GOT3 (cell line): ENCODE data around the gene PSAP.
"Not testable (repeated sequence)": the region's sequence is repeated elsewhere in the genome, so short reads cannot be mapped to it uniquely, and the experiment has no call there.

Experiments used
- DNase-seq: peaks from one replicate; lab custom pipeline; 2025; ENCODE audit warnings: mixed read lengths; lab: John Stamatoyannopoulos, UW

Gene PSAP

DNA sequence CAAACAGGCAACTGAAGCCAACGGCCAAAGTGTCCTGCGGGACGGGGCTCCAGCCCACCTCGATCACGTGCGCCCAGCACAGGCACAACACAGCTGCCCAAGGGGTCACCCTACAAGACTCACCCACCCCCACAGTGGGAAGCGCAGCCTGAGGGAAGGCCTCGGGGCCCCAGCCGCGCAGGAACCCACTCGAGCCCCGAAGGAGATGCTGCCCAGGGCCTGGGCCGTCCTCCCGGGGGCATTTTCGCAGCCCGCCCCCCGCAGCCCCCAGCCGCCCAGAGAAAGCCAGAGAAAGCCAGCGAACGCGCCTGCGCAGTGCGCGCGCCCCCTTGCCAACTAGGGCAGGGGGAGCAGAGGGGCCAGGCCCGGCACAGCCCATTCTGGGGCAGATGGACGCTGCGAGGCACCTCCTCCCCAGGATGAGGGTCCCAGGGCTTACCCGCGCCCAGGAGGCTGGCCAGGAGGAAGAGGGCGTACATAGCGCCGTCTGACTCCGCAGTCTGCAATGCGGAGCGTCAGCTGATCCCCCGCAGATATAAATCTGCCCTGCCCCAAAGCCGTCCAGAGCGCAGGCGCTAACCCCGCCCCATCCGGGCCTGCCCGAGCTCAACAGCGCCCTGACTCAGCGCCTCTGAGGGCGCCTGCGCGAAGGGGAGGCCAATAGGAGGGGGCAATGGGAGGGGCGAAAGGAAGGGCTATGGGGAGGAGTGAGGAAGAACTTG is at the start of gene PSAP:
Gene PSAP, minus strand, starts transcription at position 509 of the 722 bp plus-strand sequence. Its CDS starts 30 bp downstream, at position 479.
- peak; percentile 96 for DNase-seq

DNA sequence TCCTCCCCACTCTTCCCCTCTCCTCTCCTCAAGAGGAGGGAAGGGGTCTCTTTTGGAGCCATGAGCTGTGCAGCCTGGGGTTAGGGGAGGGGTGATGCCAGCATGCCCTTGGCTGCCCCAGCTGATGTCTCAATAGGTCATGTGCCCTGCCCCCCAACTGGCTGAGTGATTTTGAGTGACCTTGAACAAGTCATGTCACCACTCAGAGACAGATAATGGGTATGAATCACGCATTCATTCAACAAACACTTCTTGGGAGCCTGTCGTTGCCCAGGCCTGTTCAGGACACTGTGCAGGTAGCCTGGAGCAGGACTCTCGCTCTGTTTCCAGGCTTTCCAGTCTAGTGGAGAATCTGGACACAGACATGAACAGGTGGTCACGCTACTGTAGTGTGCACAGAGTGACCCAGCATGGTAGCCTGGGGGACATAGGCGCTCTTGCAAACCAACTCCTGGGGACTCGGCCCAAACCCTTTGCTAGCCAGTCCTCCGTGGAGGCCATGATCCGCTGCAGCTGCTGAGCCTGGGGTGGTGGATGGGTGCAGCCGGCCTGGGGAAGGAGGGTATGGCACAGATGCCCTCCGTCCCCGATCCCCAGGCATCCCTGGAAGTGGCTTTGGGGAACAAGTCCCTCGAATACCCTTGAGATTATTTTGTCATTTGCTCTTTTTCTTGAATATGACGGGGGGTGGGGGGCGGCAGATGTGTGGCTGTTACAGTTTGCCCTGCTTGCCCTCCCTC is 49.6 kb upstream of the PSAP start:
- DNase-seq = no peak

DNA sequence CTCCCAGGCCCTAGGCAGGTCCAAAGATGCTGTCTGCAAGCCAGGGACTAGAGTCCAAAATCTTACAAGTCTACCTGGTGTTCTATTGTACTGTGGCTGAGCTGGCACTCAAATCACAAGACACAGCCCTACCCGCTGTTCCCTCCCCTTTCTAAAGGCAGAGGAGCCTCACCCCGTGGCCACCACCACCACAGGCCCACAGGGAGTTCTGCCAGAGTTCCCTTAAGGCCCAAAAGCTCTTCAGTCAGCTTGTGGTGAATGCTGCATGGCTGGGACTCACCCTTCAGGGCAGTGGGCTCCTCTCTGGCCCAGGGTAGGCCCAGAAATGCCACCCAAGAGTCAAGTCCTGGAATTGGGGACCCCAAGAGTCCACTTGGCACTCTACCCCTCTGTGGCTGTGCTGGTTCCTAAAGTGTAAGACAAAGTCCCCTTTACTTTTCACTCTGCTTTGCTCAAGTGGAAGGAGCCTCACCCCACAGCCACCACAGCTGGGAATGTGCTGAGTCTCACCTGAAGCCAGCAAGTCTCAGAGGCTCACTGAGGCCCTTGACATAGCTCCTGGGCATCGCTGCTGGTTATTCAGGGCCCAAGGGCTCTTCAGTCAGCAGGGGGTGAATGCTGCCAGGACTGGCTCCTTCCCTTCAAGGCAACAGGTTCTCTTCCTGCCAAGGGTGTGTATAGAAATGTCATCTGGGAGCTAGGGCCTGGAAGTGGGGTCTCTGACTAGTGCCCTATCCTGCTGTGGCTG is 48.8 kb upstream of the PSAP start:
- DNase-seq = no peak

GRCh38 chr10:71898346-71898745 is 47.3 kb upstream of the PSAP start:
- not testable (repeated sequence) for DNase-seq

DNA sequence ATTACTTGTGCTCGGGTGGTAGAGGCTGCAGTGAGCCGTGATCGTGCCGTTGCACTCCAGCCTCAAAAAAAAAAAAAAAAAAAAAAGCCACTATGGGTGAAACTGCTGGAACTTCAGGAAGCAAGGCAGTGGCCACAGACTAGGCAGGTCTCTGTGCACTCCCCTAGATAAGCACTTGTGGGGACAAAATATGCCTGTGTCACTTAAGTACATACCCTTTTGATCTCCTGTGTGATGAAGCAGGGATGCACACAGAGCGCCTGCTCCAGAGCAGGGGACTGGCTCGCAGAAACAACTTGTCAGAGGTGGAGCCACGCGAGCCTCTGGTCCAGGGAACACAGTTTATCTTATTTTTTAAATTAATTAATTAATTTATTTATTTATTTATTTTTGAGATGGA is 42.9 kb upstream of the PSAP start:
- no peak for DNase-seq

DNA sequence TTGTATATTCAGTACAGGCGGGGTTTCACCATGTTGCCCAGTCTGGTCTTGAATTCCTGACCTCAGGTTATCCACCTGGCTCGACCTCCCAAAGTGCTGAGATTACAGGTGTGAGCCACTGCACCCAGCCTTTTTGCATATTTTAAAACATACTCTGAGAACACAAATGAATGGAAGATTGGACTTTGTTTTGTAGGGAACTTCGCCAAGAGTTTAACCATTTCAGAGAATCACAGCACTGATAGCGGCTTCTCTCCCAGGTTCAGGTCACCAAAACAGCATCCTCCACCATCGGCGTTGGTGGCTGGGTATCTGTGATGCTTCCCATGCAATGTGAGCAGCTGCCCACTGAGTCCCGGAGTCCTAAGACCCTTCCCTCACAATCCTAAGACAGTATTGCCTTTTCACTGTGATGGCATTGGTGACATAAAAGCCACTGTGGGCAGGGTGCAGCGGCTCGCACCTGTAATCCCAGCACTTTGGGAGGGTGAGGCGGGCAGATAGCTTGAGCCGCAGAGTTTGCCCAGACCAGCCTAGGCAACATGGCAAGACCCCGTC is 42.3 kb upstream of the PSAP start:
- no peak for DNase-seq

GRCh38 chr10:71891437-71891836 is 40.4 kb upstream of the PSAP start:
- no peak for DNase-seq

DNA sequence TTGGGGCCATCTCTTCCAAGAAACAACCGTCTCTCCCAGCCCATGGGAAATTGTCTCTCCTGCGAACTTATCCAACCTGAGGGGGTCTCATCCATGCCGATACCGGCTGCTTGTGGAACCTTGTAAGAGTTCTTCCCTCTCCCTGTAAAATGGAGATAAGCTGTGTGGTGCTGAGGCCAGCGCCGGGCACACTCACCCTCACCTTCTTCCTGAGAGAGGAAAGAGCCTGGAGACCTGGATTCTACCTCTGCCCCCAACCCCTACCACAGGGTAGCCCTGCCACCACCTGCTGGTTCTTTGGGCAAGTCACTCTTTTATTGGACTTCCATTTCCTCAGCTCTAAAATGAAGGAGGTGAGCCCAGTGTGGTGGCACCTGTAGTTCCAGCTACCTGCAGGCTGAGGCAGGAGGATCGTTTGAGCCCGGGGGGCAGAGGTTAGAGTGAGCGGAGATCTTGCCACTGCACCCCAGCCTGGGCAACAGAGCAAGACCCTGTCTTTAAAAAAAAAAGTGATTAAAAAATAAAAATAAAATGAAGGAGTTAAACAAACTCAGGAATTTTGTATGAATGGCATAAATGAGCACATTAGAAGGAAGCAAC is 38.4 kb upstream of the PSAP start:
- DNase-seq = no peak

DNA sequence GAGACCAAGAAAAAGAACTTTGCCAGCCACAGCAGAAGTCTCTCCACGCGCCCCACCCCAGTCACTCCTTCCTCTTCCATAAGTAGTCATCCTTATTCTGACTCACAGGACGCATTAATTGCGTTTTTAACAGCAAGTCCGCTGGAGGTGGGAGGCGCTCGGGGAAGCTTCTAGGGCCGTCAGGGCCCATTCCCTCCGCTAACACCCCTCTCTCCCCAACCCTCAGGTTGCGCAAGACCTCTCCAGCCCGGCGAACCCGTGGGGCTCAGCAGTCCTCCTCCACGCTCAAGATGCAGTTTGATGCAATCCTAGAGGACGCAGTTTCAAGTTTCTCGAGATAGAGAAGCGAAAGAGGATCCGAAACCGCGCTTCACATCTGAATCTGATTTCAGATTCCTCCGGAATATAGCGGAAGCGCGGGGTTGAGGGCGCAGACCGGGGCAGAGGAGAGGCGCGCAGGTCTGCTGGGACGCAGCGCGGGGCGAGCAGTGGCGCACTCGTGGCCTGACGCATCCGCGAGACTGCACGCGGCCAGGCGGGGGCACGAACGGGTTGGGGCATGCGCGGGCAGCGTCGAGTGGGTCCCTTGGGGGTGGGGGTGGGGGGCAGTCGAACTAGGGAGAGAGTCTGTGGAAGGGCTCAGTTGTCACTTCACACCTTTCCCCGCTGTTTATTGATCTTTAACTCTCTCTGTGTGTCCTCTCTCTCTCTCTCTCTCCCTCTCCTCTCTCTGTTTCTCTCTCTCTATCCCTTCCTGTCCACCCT is 37.8 kb upstream of the PSAP start:
- peak; percentile 44 for DNase-seq

- DNase-seq = no peak
Measured at GRCh38 chr10:71888248-71888622, 37.2 kb upstream of the PSAP start.

- no peak for DNase-seq
Measured at GRCh38 chr10:71887743-71888142, 36.7 kb upstream of the PSAP start.

GRCh38 chr10:71882813-71883659 is 32.0 kb upstream of the PSAP start:
- no peak for DNase-seq

- no peak for DNase-seq
Measured at GRCh38 chr10:71881647-71882355, 30.8 kb upstream of the PSAP start.

DNA sequence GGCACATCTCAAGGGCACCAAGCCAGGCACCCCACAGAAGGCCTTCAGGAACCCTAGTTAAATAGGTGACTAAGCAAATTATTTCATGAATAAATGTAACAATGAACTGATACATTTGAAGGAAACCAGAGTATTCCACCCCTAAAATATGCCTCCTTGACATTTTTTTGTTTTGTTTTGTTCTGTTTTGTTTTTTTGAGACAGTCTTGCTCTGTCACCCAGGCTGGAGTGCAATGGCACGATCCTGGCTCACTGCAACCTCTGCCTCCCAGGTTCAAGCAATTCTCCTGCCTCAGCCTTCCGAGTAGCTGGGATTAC is 30.2 kb upstream of the PSAP start:
- not testable (repeated sequence) for DNase-seq

- DNase-seq = no peak
Measured at GRCh38 chr10:71880425-71881306, 29.6 kb upstream of the PSAP start.

GRCh38 chr10:71878327-71879034 is 27.4 kb upstream of the PSAP start:
- DNase-seq = no peak

DNA sequence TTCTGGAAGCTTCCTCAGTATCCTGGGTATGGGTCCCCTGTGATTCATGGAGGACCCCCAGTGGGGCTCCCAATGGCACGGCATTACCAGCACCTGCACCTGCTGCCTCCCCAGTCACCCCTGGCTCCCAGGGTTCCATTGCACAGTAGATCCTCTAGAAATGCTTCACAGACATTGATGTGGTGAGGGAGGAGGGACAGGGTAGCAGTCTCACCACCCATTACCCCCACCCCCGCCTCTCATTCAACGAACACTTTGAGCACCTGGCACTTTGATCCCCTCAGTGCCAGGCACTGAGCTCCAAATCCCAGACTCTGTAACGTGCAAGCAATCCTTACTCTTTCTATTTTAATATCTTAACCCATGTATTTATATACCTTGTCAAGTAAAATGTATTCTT is 26.8 kb upstream of the PSAP start:
- DNase-seq = no peak

DNA sequence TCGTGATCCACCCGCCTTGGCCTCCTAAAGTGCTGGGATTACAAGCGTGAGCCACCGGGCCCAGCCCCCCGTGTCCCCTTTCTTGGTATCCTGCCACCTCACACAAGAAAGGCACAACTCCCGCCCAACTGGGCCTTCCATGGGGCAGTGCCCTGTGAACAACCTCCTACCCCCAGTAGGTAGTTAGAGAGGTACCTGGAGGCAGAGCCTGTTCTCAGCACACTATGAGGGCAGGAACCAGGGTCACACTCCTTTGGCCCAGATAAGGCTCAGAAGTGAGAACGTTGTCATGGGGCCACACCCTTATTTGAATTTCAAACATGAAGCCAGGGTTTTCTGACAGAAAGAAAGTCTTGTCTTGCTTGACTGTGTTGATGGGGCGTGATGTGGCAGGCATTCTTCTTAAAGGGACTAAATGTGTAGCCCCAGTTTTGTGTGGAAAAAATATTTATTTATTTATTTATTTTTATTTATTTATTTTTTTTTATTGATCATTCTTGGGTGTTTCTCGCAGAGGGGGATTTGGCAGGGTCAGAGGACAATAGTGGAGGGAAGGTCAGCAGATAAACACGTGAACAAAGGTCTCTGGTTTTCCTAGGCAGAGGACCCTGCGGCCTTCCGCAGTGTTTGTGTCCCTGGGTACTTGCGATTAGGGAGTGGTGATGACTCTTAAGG is 23.8 kb upstream of the PSAP start:
- DNase-seq = not testable (repeated sequence)
